Measurements from ENCODE around the gene TMEM40. TPM values are rescaled to one million over a fixed set of nuclear protein-coding genes. Genes with fewer than 3 reads are reported as not detected.

Gene TMEM40
- total RNA-seq, 1 donor: not detected

DNA sequence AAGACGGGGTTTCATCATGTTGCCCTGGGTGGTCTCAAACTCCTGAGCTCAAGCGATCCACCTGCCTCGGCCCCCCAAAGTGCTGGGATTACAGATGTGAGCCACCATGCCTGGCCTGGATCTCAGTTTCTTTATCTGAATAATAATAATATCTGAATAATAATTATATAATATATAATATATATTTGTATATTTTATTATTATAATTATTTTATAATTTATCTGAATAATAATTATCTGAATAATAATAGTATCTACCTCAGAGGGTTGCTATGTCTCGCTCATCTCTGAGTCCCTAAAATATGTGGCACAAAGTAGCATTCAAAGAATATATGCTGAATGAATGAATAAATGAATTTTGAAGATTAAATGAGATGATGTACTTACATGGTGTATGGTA, 44.8 kb downstream of the TMEM40 start:
- H3K27me3 ChIP-seq (ENCODE audit: insufficient read depth, low read length): peaks cover 11% of the 10 kb centered on the region
- no peak overlapping the region for H3K27ac ChIP-seq (ENCODE audit: low read depth, low read length)
- TF ChIP-seq, protein P1, sequence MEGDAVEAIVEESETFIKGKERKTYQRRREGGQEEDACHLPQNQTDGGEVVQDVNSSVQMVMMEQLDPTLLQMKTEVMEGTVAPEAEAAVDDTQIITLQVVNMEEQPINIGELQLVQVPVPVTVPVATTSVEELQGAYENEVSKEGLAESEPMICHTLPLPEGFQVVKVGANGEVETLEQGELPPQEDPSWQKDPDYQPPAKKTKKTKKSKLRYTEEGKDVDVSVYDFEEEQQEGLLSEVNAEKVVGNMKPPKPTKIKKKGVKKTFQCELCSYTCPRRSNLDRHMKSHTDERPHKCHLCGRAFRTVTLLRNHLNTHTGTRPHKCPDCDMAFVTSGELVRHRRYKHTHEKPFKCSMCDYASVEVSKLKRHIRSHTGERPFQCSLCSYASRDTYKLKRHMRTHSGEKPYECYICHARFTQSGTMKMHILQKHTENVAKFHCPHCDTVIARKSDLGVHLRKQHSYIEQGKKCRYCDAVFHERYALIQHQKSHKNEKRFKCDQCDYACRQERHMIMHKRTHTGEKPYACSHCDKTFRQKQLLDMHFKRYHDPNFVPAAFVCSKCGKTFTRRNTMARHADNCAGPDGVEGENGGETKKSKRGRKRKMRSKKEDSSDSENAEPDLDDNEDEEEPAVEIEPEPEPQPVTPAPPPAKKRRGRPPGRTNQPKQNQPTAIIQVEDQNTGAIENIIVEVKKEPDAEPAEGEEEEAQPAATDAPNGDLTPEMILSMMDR (IDR thresholded peaks at IDR 0.05; ENCODE audit: extremely low read depth, low read depth, low read length): no peak
- H2AFZ ChIP-seq (ENCODE audit: low read length): no peak overlapping the region
- H3K4me3 ChIP-seq (ENCODE audit: insufficient read depth, low read length): no peak overlapping the region
- H3K4me1 ChIP-seq (ENCODE audit: insufficient read depth, low read length): no peaks in the 10 kb centered on the region
- DNase-seq (ENCODE audit: insufficient read length, low spot score, missing footprints): no peak
- H4K20me1 ChIP-seq (ENCODE audit: insufficient read depth, low read length): no peaks in the 10 kb centered on the region
- no peaks in the 10 kb centered on the region for H3K36me3 ChIP-seq (ENCODE audit: insufficient read depth, low read length)
- no peak overlapping the region for H3K4me2 ChIP-seq (ENCODE audit: insufficient read depth, low read length)
- no peaks in the 10 kb centered on the region for H3K79me2 ChIP-seq (ENCODE audit: insufficient read depth, low read length)
- no peaks in the 10 kb centered on the region for H3K9me3 ChIP-seq (ENCODE audit: low read depth, low read length)

DNA sequence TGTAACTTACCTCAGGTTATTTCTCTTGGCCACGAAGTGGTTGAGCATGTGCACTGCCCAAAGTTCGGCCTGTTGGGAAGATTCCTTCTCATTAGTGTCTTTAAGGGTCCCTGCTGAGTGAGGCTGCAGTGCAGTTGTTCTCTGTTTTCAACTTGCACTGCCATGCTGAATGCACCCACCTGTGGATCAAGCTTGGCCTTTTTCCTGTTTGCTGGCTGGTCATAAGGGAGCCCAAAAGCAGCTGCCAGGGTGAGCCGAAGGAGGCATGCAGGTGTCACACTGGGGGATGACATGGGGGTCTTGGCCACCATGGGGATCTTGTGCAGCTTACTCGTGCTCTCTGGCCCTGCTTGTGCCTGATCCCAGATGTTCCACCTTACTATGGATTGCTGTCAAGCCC, 49.0 kb downstream of the TMEM40 start:
- no peak overlapping the region for H3K4me2 ChIP-seq (ENCODE audit: insufficient read depth, low read length)
- H3K79me2 ChIP-seq (ENCODE audit: insufficient read depth, low read length): no peaks in the 10 kb centered on the region
- no peaks in the 10 kb centered on the region for H3K9me3 ChIP-seq (ENCODE audit: low read depth, low read length)
- no peaks in the 10 kb centered on the region for H4K20me1 ChIP-seq (ENCODE audit: insufficient read depth, low read length)
- peaks cover 17% of the 10 kb centered on the region for H3K4me1 ChIP-seq (ENCODE audit: insufficient read depth, low read length)
- H3K27me3 ChIP-seq (ENCODE audit: insufficient read depth, low read length): peaks cover 14% of the 10 kb centered on the region
- no peak overlapping the region for H3K4me3 ChIP-seq (ENCODE audit: insufficient read depth, low read length)
- TF ChIP-seq, protein P1 (IDR thresholded peaks at IDR 0.05; ENCODE audit: extremely low read depth, low read depth, low read length): no peak
- no peaks in the 10 kb centered on the region for H3K36me3 ChIP-seq (ENCODE audit: insufficient read depth, low read length)
- H2AFZ ChIP-seq (ENCODE audit: low read length): no peak overlapping the region
- H3K27ac ChIP-seq (ENCODE audit: low read depth, low read length): no peak overlapping the region
- no peak for DNase-seq (ENCODE audit: insufficient read length, low spot score, missing footprints)

DNA sequence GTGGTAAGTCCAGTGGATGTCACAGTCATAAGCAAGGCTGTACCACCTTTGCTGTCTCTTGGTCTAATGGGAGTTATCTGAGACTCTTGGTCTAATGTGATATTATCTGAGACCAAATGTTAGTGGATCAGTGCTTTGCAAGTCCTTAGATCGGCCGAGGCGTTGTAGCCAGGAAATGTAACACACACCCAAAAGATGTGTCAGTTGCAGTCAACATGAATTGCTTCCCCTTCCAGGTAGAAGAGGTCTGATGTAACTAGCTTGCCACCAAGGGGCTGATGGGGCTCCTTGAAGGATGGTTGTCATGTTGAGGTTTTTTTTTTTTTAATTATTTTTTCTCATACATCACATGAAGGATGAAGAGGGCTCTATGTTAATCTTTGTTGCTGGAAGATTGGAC, 49.7 kb downstream of the TMEM40 start:
- TF ChIP-seq, protein P1 (IDR thresholded peaks at IDR 0.05; ENCODE audit: extremely low read depth, low read depth, low read length): no peak
- Histone ChIP-seq H3K27me3 (ENCODE audit: insufficient read depth, low read length) (peaks cover 15% of the 10 kb centered on the region), H3K27ac (ENCODE audit: low read depth, low read length) (no peak overlapping the region), H3K4me3 (ENCODE audit: insufficient read depth, low read length) (no peak overlapping the region), H3K9me3 (ENCODE audit: low read depth, low read length) (no peaks in the 10 kb centered on the region), H3K79me2 (ENCODE audit: insufficient read depth, low read length) (no peaks in the 10 kb centered on the region), H2AFZ (ENCODE audit: low read length) (no peak overlapping the region), H3K4me1 (ENCODE audit: insufficient read depth, low read length) (peaks cover 17% of the 10 kb centered on the region), H4K20me1 (ENCODE audit: insufficient read depth, low read length) (no peaks in the 10 kb centered on the region), H3K36me3 (ENCODE audit: insufficient read depth, low read length) (no peaks in the 10 kb centered on the region), H3K4me2 (ENCODE audit: insufficient read depth, low read length) (no peak overlapping the region)
- DNase-seq (ENCODE audit: insufficient read length, low spot score, missing footprints): no peak

DNA sequence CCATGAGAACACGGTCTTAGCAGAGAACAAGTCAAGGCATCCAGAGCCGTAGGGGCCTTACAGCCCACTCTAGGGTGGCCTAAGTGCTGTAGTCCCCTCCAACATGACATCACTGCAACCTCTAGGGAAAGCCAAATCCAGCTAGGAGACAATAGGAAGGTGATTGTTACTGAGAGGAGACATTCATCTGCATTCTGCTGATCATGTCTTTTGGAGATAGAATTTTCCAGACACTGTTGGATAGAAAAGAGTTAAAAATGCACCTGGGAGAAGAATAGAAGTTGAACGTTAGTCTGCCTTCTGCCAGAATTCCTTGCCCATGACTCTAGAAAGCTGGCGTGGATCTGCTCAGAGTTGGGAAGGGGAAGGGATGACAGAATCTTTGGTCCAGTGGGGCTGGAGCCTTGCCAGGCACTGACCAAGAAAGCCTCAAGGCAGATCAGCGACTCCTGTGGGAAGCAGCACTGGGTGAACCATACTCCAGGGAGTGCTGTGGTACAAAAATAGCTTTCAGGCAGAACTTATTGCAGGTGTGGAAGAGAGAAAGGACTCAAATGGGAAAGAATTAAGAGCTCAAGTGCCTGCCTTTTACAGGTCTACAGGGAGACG, 50.4 kb downstream of the TMEM40 start:
- no peak overlapping the region for H3K4me2 ChIP-seq (ENCODE audit: insufficient read depth, low read length)
- no peak for DNase-seq (ENCODE audit: insufficient read length, low spot score, missing footprints)

More for the DNA sequence above, 50.4 kb downstream of the TMEM40 start:
- Histone ChIP-seq H3K4me1 (ENCODE audit: insufficient read depth, low read length) (peaks cover 17% of the 10 kb centered on the region), H3K27me3 (ENCODE audit: insufficient read depth, low read length) (peaks cover 15% of the 10 kb centered on the region), H3K27ac (ENCODE audit: low read depth, low read length) (no peak overlapping the region), H3K9me3 (ENCODE audit: low read depth, low read length) (no peaks in the 10 kb centered on the region), H3K36me3 (ENCODE audit: insufficient read depth, low read length) (no peaks in the 10 kb centered on the region), H4K20me1 (ENCODE audit: insufficient read depth, low read length) (no peaks in the 10 kb centered on the region), H3K4me3 (ENCODE audit: insufficient read depth, low read length) (no peak overlapping the region), H2AFZ (ENCODE audit: low read length) (no peak overlapping the region), H3K79me2 (ENCODE audit: insufficient read depth, low read length) (no peaks in the 10 kb centered on the region)
- TF ChIP-seq, protein P1 (IDR thresholded peaks at IDR 0.05; ENCODE audit: extremely low read depth, low read depth, low read length): peak; percentile 50

Measured in osteoblast (primary cell).